GM12872 (cell line): ENCODE data around the gene SKIDA1.

Experiments used
- CTCF ChIP-seq: IDR thresholded peaks from 3 replicates; pipeline ENCODE4 v1.5.1; 2011; ENCODE audit warnings: low read depth, mild to moderate bottlenecking, low read length, moderate library complexity; ENCODE audit not compliant: insufficient read depth

SKIDA1 gene

GRCh38 chr10:21494191-21495001, 31.1 kb downstream of the SKIDA1 start:
- TF ChIP-seq CTCF, result no peak

GRCh38 chr10:21493784-21494183, 31.7 kb downstream of the SKIDA1 start:
- no peak for TF ChIP-seq CTCF

- no peak for TF ChIP-seq CTCF
These were observed 33.1 kb downstream of the SKIDA1 start for GRCh38 chr10:21492421-21492820.

- TF ChIP-seq CTCF, result no peak
These were observed 34.8 kb downstream of the SKIDA1 start for GRCh38 chr10:21490711-21491105.

DNA sequence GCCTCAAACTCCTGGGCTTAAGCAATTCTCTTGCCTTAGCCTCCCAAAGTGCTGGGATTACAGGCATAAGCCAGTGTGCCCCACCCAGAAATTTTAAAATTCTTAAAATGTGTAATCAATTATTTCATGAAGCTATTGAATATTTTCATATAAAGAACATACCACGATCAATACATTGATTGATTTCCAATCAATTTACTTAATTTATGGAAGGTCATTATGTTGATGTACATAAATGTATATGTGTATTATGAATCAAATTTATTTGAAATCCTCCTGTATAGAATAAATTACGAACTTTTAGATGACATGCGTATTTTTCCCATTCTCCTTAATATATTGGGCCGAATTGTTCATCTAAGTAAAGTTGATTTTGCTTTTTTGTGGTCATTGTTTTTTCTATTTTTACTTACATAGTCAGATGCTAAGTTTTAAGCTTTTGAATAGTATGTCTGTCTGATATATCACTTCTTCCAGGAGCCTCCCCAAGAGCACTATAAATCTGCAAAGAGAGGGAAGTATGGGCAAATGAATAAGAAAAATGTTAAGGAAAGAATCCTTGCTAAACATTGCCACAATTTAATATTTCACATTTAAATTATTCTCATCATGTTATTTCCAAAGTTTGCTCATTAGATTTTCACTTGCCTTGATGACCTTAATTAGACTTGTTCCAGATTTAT, 35.3 kb downstream of the SKIDA1 start:
- TF ChIP-seq CTCF, result no peak

- TF ChIP-seq CTCF, result no peak
These were observed 36.5 kb downstream of the SKIDA1 start for GRCh38 chr10:21488957-21489446.

- TF ChIP-seq CTCF, result no peak
These were observed 37.1 kb downstream of the SKIDA1 start for GRCh38 chr10:21488246-21488956.
